NCI-H2081 treated with DMSO at 0.1 percent for 48 hours (cell line): ENCODE results near the gene TPM1.

Experiments
- DNase-seq: peaks from one replicate; lab custom pipeline; 2025; lab: John Stamatoyannopoulos, UW

TPM1 gene

GRCh38 chr15:63075015-63075983, 32.8 kb downstream of the TPM1 start:
- DNase-seq = no peak

GRCh38 chr15:63075984-63076713, 33.6 kb downstream of the TPM1 start:
- DNase-seq = no peak

GRCh38 chr15:63076714-63077046, 34.1 kb downstream of the TPM1 start:
- no peak for DNase-seq

GRCh38 chr15:63077952-63078351, 35.4 kb downstream of the TPM1 start:
- no peak for DNase-seq

- no peak for DNase-seq
These were observed 37.5 kb downstream of the TPM1 start for GRCh38 chr15:63079947-63080626.

GRCh38 chr15:63080634-63081250, 38.2 kb downstream of the TPM1 start:
- DNase-seq = no peak

GRCh38 chr15:63082366-63082765, 39.8 kb downstream of the TPM1 start:
- no peak for DNase-seq

GRCh38 chr15:63083044-63083443, 40.5 kb downstream of the TPM1 start:
- no peak for DNase-seq

- DNase-seq = no peak
These were observed 41.0 kb downstream of the TPM1 start for GRCh38 chr15:63083541-63083940.

- DNase-seq = no peak
These were observed 42.3 kb downstream of the TPM1 start for GRCh38 chr15:63084806-63085205.

- no peak for DNase-seq
These were observed 42.7 kb downstream of the TPM1 start for GRCh38 chr15:63085289-63085688.

GRCh38 chr15:63086271-63086670, 43.7 kb downstream of the TPM1 start:
- DNase-seq = no peak

GRCh38 chr15:63086947-63087346, 44.4 kb downstream of the TPM1 start:
- DNase-seq = no peak

GRCh38 chr15:63088533-63089245, 46.1 kb downstream of the TPM1 start:
- DNase-seq = no peak

GRCh38 chr15:63089260-63090043, 46.9 kb downstream of the TPM1 start:
- DNase-seq = no peak

GRCh38 chr15:63090472-63090871, 47.9 kb downstream of the TPM1 start:
- DNase-seq = no peak

- no peak for DNase-seq
These were observed 48.3 kb downstream of the TPM1 start for GRCh38 chr15:63090887-63091286.

GRCh38 chr15:63091679-63092446, 49.3 kb downstream of the TPM1 start:
- DNase-seq = no peak

GRCh38 chr15:63093486-63094205, 51.1 kb downstream of the TPM1 start:
- DNase-seq = peak; percentile 31
